Hepatic stellate cell (primary cell): ENCODE data around the gene TSPAN17.
A peak's percentile ranks its signal among the peaks of the same experiment; 100 is the strongest.

Source experiments
- DNase-seq: peaks from one replicate; pipeline ENCODE4 v3.0.0; 2011; ENCODE audit warnings: low spot score

The TSPAN17 gene

GRCh38 chr5:176621661-176622079 lies 25.6 kb upstream of the TSPAN17 start:
- peak; percentile 45 for DNase-seq

GRCh38 chr5:176624142-176624541 lies 23.1 kb upstream of the TSPAN17 start:
- DNase-seq, result no peak

DNA sequence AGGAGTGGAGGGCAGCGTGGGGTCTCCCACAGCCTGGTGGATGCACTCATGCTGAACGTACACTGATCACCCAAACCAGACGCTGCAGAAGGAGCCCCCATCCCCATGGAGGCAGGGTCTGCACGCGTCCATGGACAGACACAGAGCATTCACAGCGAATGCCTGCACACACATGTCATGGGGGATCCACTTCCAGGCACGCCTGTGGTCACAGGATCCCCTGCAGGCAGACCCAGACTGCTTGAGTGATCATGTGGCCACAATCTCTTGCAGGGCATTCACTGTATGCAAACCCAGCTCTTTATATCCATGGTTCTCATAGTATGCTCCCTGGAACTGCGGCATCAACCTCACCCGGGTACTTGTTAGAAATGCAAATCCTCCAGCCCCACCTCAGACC lies 22.3 kb upstream of the TSPAN17 start:
- no peak for DNase-seq

- no peak for DNase-seq
Measured at GRCh38 chr5:176625512-176625911, 21.8 kb upstream of the TSPAN17 start.

DNA sequence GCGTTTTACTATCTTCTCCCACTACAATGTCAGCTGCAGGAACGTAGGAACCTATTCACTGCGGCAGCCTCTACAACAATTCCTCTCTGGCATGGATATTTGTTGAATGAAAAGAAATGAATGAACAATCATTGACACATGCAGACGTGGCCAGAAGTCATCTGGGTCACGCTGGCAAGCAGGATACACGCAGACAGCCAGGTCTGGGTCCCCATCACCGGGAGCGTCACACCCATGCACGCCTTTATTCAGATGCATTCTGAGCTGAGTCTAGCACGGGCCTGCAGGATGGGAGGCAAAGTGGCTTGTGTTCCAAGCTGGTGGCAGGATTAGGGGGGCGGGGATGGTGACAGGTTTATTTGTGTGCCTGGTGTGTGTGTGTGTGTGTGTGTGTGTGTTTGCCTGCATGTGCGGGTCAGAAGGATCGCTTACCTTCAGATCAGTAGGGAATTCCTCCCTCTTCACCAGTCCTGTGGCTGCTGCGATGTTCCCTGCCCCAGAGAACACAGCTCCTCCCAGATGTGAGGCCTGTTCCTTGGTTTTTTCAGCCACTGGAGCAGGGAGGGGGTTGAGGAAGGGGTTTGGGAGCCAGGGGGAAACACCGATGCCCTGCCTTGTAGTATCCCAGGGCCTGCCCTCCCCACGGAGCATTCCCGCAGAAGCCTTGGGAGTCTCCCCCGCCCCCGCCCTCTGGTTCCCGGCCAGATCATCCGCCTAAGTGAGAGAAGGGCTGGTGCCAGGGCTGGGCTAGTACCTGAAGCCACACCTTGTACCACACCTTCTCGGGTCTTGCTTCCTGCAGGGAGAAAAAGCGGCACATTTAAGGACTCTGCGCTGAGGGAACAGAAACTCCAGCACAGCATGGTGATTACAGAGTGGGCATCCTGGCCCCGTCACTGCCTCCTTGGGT lies 21.1 kb upstream of the TSPAN17 start:
- no peak for DNase-seq

GRCh38 chr5:176626876-176627236 lies 20.4 kb upstream of the TSPAN17 start:
- DNase-seq, result no peak

- no peak for DNase-seq
Measured at GRCh38 chr5:176627582-176627981, 19.7 kb upstream of the TSPAN17 start.

DNA sequence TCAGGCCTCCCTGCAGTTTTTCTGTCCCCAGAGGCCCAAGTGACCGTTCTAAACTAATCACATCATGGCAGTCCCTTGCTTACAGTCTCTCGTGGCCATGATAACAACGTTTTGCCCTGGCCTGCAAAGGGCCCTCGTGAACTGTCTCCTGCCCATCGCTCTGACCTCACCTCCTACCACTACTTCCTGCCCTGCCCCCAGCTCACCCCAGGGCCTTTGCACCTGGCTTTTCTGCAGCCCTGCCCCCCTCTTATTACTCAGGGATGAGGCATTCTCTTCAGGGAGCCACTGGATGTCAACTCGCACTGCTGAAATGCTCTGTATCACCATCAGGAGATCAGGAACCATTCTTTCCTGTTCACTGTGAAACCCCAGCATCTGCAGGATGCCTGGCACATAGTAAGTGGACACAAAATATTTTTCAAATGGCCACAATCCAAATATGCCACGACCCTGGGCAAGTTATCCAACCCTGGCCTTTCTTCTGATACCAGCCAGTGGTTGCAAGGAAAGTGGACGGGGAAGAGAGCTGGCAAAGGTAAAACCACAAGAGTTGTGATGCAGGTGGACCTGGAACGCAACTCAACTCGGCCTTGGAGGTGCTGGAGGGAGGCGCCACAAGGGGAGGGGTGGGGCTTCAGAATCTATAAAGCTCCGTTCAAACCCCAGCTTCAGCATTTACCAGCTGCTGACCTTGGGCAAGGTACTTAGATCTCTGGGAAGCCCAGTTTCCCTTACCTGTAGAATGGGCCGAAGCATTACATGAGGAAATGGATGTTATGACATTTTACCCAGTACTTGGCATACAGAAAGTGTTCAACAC lies 18.7 kb upstream of the TSPAN17 start:
- no peak for DNase-seq

GRCh38 chr5:176629317-176629852 lies 17.9 kb upstream of the TSPAN17 start:
- DNase-seq, result no peak

DNA sequence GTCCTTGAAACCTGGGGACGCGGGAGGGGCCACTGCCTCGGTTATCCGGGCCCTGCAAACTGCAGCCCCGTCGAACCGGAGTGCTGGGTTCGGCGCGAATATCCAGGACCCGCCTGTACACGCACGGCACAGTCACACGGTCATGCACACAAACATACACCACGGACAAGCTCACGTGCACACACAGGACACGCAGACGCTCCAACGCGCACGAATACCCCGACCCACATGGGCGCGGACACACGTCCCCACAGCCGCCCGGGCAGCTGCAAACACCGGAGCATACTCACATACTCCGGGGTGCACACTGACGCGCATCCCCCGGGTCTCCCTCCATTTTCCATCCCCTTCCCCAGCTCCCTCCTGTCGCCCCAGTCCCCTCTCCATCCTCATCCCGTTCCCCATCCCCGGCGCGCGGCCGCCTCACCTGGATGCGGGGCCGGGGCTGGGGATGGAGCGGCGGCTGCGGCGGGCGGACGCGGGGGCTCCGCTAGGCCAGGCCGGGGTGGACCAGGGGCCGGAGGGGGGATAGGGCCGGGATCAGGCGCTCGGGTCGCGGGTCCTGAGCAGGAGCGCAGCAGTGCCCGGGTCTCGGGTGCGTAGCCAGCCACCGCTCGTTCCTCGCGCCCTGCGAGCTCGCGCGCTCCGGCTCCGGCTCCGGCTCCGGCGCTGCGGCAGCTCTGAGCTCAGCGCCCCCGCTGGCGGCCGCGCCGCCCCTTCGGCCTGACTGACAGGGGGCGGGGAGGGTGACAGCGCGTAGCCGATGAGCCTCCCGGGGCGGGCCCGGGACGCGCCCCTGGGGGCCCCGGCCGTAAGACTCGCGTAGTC lies 17.2 kb upstream of the TSPAN17 start, which contains the start of the genes EIF4E1B and SNCB:
TSS of gene EIF4E1B (plus strand) at position 823 of the 828 bp plus-strand sequence. CDS start 12,113 bp downstream, outside the sequence.
TSS of gene SNCB (minus strand) at position 682 of the 828 bp plus-strand sequence. CDS start 880 bp downstream, outside the sequence.
- DNase-seq, result peak; percentile 56

- no peak for DNase-seq
Measured at GRCh38 chr5:176630681-176631222, 16.5 kb upstream of the TSPAN17 start.

DNA sequence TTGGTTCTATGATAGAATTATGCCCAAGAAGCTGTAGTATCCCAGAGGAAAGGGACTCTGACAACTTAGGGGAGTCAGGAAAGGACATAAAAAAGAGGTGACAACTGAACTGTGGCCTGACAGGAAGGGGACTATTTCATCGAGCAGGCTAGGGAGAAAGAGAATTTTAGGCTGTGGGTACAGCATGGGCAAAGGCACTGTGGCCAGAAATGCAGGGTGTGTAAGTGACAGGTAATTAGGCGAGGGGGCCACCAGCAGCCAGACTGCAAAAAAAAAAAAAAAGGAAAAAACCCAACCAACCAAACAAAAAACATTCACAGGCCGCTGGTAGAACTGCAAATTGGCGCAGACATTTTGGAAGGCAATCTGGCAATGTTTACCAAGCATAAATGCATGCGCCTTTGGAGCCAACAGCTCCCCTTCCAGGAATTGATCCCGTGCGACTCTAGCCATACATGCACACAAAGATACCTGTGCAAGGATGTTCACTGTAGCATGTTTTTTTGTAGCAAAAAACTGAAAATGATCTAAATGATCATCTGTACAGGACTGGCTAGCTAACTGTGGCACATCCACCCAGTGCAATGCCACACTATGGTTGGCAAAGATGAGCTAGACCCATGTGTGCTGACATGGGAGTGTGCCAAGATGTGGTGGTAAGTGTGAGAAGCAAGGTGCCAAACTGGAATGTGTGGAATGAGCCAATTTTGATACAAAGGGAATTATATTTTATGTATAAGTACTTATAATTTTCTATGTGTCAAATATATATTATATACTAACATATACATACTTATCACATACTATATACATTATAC lies 15.7 kb upstream of the TSPAN17 start:
- no peak for DNase-seq

- DNase-seq, result no peak
Measured at GRCh38 chr5:176632745-176633144, 14.5 kb upstream of the TSPAN17 start.

DNA sequence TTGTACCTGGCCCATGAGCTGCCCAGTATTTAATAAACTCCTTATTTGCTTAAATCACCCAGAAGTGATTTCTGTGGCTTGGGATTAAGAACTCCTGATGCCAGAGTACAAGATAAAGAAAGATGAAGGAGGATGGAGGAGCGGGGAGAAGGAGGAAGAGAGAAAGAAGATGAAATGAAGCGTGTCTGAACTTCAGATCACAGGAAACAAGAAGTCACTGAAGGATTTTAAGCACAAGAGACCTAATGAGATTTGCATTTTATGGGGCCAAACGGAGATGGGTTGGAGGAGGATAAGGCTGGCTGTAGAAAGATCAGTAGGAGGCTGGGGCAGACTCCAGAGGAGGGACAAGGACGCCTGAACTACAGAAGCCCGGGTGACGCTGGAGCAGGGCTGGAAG lies 13.7 kb upstream of the TSPAN17 start:
- no peak for DNase-seq

- no peak for DNase-seq
Measured at GRCh38 chr5:176636426-176636825, 10.9 kb upstream of the TSPAN17 start.

DNA sequence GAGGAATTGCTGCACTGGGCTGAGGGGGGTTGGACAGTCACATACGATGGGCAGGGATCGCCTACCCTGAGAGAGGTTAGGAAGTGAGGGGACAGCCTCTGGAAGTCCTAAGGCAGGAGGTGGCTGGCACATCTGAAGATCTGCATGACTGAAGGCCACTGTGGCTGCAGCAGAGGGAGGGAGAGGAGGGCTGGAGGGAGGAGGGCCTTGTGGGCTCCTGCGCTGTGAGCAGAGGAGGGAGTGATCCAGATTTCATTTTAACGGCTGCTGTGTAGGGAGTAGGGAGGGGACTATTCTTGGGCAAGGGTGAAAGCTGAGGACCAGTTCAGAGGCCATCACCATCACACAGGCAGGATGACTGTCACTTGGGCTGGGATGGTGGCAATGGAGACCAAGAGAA lies 9.7 kb upstream of the TSPAN17 start:
- DNase-seq, result no peak

GRCh38 chr5:176638437-176638836 lies 8.8 kb upstream of the TSPAN17 start:
- DNase-seq, result no peak

DNA sequence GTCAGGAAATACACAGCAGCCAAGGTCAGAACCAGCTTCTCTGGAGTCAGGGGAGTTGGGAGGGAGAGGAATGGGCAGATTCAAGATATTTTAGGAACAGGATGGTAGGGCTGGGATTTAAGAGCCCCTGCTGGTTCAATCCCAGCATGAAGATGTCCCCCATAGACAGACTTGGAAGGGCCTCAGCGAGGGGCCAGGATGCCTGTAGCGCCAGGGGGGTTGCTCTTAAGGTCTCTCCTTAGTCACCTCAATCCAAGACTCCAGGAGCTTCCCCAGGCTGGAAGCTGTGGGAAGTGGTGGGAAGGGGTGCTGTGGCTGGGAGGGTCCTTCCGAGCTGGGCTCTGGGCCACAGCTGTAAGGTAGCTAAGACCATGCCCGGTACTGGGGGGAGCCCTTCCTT lies 8.1 kb upstream of the TSPAN17 start:
- no peak for DNase-seq

GRCh38 chr5:176639981-176640380 lies 7.3 kb upstream of the TSPAN17 start:
- no peak for DNase-seq

GRCh38 chr5:176640616-176641015 lies 6.7 kb upstream of the TSPAN17 start:
- no peak for DNase-seq
